WTC11 (cell line): ENCODE data around the gene TMTC2. TPM values are rescaled to one million over a fixed set of nuclear protein-coding genes. Genes with fewer than 3 reads are reported as not detected.

ENCODE experiments used
- ATAC-seq: fragments of 200-7000 bp; cut with Tn5 transposase; 2 replicates; pipeline ENCODE4 v1.10.0; 2021; ENCODE audit warnings: mild to moderate bottlenecking, moderate library complexity
- CTCF ChIA-PET: fragments of 300-600 bp; sonication (Branson Sonifier 250); formaldehyde crosslinking; loops from one replicate; lab custom pipeline; 2021; ENCODE audit warnings: antibody characterized with exemption; lab: Charles Lee
- POLR2A ChIA-PET: fragments of 350-600 bp; sonication (Branson Sonifier 250); formaldehyde crosslinking; loops from one replicate; lab custom pipeline; 2021; ENCODE audit warnings: antibody characterized with exemption; lab: Charles Lee
- DNase-seq: peaks from one replicate; pipeline ENCODE4 v3.0.0; 2021; ENCODE audit warnings: low spot score
- H3K27ac Mint-ChIP-seq: 2 replicates; pipeline ENCODE4 v1.8.0; 2021; ENCODE audit warnings: mixed read lengths
- H3K27me3 Mint-ChIP-seq: 2 replicates; pipeline ENCODE4 v1.8.0; 2021; ENCODE audit warnings: low read depth, mild to moderate bottlenecking, moderate library complexity, mixed read lengths
- H3K36me3 Mint-ChIP-seq: 2 replicates; pipeline ENCODE4 v1.8.0; 2021; ENCODE audit warnings: mixed read lengths
- H3K4me1 Mint-ChIP-seq: 2 replicates; pipeline ENCODE4 v1.8.0; 2022; ENCODE audit warnings: mixed read lengths
- H3K4me3 Mint-ChIP-seq: 2 replicates; pipeline ENCODE4 v1.8.0; 2021; ENCODE audit warnings: mild to moderate bottlenecking, moderate library complexity, mixed read lengths
- H3K9me3 Mint-ChIP-seq: 2 replicates; pipeline ENCODE4 v1.8.0; 2021; ENCODE audit warnings: mixed read lengths
- CREM ChIP-seq: sonication (generic); formaldehyde crosslinking; IDR thresholded peaks from 2 replicates; pipeline ENCODE4 v1.8.1; 2022; ENCODE audit warnings: mild to moderate bottlenecking, missing genetic modification reagents, moderate library complexity
- ELF4 ChIP-seq: sonication (generic); formaldehyde crosslinking; IDR thresholded peaks from 2 replicates; pipeline ENCODE4 v1.8.1; 2022; ENCODE audit warnings: low read depth, mild to moderate bottlenecking, moderate library complexity, missing genetic modification reagents
- GABPB1 ChIP-seq: sonication (generic); formaldehyde crosslinking; IDR thresholded peaks from 2 replicates; pipeline ENCODE4 v1.8.1; 2023; ENCODE audit warnings: mild to moderate bottlenecking, missing genetic modification reagents
- IRF2 ChIP-seq: sonication (generic); formaldehyde crosslinking; IDR thresholded peaks from 2 replicates; pipeline ENCODE4 v1.8.0; 2022; ENCODE audit warnings: low read depth, missing genetic modification reagents, borderline replicate concordance
- MXD4 ChIP-seq: fragments of 250-450 bp; sonication (Bioruptor Pico); IDR thresholded peaks from 2 replicates; pipeline ENCODE4 v1.8.0; 2021; ENCODE audit warnings: mild to moderate bottlenecking, moderate library complexity, borderline replicate concordance
- MYBL2 ChIP-seq: sonication (generic); formaldehyde crosslinking; IDR thresholded peaks from 2 replicates; pipeline ENCODE4 v1.8.1; 2023; ENCODE audit warnings: mild to moderate bottlenecking, moderate library complexity, missing genetic modification reagents
- NR2C2 ChIP-seq: sonication (generic); formaldehyde crosslinking; IDR thresholded peaks from 2 replicates; pipeline ENCODE4 v1.8.0; 2022; ENCODE audit warnings: mild to moderate bottlenecking, missing genetic modification reagents
- NR3C1 ChIP-seq: sonication (generic); formaldehyde crosslinking; conservative IDR thresholded peaks from 2 replicates; pipeline ENCODE4 v1.8.1; 2023; ENCODE audit warnings: low read depth, mild to moderate bottlenecking, missing genetic modification reagents
- OVOL2 ChIP-seq: fragments of 250-450 bp; sonication (Bioruptor Pico); IDR thresholded peaks from 2 replicates; pipeline ENCODE4 v1.9.0; 2021; ENCODE audit warnings: mild to moderate bottlenecking, borderline replicate concordance
- SP1 ChIP-seq: sonication (generic); formaldehyde crosslinking; conservative IDR thresholded peaks from 2 replicates; pipeline ENCODE4 v1.8.1; 2022; ENCODE audit warnings: missing genetic modification reagents
- TP53 ChIP-seq: sonication (generic); formaldehyde crosslinking; IDR thresholded peaks from 2 replicates; pipeline ENCODE4 v1.8.1; 2023; ENCODE audit warnings: mild to moderate bottlenecking, missing genetic modification reagents
- ZNF121 ChIP-seq: sonication (generic); formaldehyde crosslinking; IDR thresholded peaks from 2 replicates; pipeline ENCODE4 v1.8.0; 2023; ENCODE audit warnings: missing genetic modification reagents
- ZNF317 ChIP-seq: sonication (generic); formaldehyde crosslinking; IDR thresholded peaks from 2 replicates; pipeline ENCODE4 v1.8.1; 2023; ENCODE audit warnings: low read depth, mild to moderate bottlenecking, moderate library complexity, missing genetic modification reagents, borderline replicate concordance
- ZNF396 ChIP-seq: fragments of 250-450 bp; sonication (Bioruptor Pico); IDR thresholded peaks from 2 replicates; pipeline ENCODE4 v1.8.0; 2021; ENCODE audit warnings: mild to moderate bottlenecking, moderate library complexity, borderline replicate concordance
- ZNF416 ChIP-seq: fragments of 250-450 bp; sonication (Bioruptor Pico); IDR thresholded peaks from 2 replicates; pipeline ENCODE4 v1.9.0; 2021; ENCODE audit warnings: mild to moderate bottlenecking, inconsistent platforms
- total RNA-seq: library from RNA; stranded (reverse); gene quantifications from 3 replicates; pipeline ENCODE4 v1.2.3, GENCODE V29; 2021
- TF ChIP-seq, protein P1 (sequence below): sonication (generic); formaldehyde crosslinking; IDR thresholded peaks from 2 replicates; pipeline ENCODE4 v1.8.0; 2022; ENCODE audit warnings: mild to moderate bottlenecking, missing genetic modification reagents
- TF ChIP-seq, protein P2 (sequence below): fragments of 250-450 bp; sonication (Bioruptor Pico); IDR thresholded peaks from 2 replicates; pipeline ENCODE4 v1.9.0; 2021; ENCODE audit warnings: mild to moderate bottlenecking
- TF ChIP-seq, protein P3 (sequence below): fragments of 200-600 bp; IDR thresholded peaks from 2 replicates; pipeline ENCODE4 v1.8.0; 2022; ENCODE audit warnings: antibody characterized with exemption
- TF ChIP-seq, protein P4 (sequence below): sonication (generic); formaldehyde crosslinking; IDR thresholded peaks from 2 replicates; pipeline ENCODE4 v1.8.1; 2023; ENCODE audit warnings: mild to moderate bottlenecking, moderate library complexity, missing genetic modification reagents
- TF ChIP-seq, protein P5 (sequence below): sonication (generic); formaldehyde crosslinking; conservative IDR thresholded peaks from 2 replicates; pipeline ENCODE4 v1.8.1; 2022; ENCODE audit warnings: mild to moderate bottlenecking, missing genetic modification reagents
- TF ChIP-seq, protein P6 (sequence below): sonication (generic); formaldehyde crosslinking; IDR thresholded peaks from 2 replicates; pipeline ENCODE4 v1.8.1; 2023; ENCODE audit warnings: mild to moderate bottlenecking, missing genetic modification reagents, borderline replicate concordance
- TF ChIP-seq, protein P7 (sequence below): sonication (generic); formaldehyde crosslinking; IDR thresholded peaks from 2 replicates; pipeline ENCODE4 v1.8.0; 2023; ENCODE audit warnings: missing genetic modification reagents

The TMTC2 gene
- total RNA-seq, 1 experiment from 2014 or later: 6.4 TPM

DNA sequence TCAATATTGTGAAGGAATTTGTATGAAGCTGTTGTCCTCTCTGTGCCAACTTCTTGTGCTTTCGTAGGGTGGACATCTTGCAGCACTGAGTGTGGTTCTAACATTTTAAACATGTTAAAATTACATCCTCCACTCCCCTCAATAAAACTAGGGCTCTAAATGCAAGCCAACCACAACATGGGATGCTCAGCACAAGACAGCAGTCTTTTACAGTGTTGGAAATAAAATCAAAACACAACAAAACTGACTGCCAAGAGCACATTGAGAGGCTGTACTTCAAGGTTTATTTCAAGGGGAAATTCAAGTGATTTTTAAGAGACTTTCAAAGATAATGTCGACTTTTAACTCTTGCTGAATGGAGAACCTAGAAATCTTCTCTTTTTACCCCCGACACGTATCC is 396.9 kb downstream of the TMTC2 start (continued):
- no peak for TF ChIP-seq NR3C1 (CRISPR knock-in tag)
- no peak for TF ChIP-seq NR2C2 (CRISPR knock-in tag)
- no peak for TF ChIP-seq ZNF416
- TF ChIP-seq ZNF396 (CRISPR knock-in tag): no peak

DNA sequence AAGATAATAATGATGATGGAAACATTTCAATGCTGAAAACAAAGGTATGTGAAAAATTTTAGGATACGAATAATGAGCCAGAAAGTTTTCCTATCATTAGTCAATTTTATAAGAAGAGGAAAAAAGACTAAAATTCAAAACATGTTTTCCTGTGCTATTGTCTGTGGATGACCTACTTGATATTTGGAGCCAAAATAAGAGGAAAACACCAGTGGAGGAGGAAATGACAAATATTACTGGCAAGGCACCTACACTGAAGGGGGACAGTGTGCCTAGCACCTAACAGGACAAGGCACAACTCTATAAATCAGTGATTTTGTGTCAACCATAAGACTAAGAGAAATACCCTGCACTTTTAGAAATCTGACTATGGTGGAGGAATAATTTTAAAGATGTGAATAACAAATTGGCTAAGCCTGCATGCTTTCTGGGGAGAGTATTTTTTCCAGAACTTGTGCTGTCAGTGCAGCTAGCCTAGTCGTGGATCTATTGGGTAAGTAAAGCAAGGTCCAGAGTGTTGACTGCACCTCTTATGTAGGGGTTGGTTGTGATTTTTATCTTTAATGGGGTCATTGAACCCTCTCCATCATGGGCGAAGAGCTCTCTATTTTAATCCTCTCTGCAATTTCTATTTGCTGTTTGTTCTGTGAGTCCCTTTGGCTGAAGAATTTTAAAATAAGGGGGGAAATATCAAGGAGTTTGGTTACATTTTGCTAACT is 398.0 kb downstream of the TMTC2 start:
- ATAC-seq: no peak
- ChIA-PET CTCF (no interaction called here), POLR2A (no interaction called here)
- DNase-seq: no peak
- Mint-ChIP-seq H3K27ac (no peak overlapping the region; the same call in 1 of the 2 replicates), H3K9me3 (peaks cover 12% of the 10 kb centered on the region), H3K36me3 (0 out of 2 replicates have a peak, but pooled peaks cover 6% of the 10 kb centered on the region), H3K27me3 (no peaks in the 10 kb centered on the region), H3K4me3 (no peak overlapping the region), H3K4me1 (peaks cover 12% of the 10 kb centered on the region)
- TF ChIP-seq IRF2 (CRISPR knock-in tag) (no peak), GABPB1 (no peak), NR3C1 (CRISPR knock-in tag) (no peak), ELF4 (CRISPR knock-in tag) (no peak)
- TF ChIP-seq, protein P1, sequence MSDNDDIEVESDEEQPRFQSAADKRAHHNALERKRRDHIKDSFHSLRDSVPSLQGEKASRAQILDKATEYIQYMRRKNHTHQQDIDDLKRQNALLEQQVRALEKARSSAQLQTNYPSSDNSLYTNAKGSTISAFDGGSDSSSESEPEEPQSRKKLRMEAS (CRISPR knock-in tag): no peak
- TF ChIP-seq, protein P2, sequence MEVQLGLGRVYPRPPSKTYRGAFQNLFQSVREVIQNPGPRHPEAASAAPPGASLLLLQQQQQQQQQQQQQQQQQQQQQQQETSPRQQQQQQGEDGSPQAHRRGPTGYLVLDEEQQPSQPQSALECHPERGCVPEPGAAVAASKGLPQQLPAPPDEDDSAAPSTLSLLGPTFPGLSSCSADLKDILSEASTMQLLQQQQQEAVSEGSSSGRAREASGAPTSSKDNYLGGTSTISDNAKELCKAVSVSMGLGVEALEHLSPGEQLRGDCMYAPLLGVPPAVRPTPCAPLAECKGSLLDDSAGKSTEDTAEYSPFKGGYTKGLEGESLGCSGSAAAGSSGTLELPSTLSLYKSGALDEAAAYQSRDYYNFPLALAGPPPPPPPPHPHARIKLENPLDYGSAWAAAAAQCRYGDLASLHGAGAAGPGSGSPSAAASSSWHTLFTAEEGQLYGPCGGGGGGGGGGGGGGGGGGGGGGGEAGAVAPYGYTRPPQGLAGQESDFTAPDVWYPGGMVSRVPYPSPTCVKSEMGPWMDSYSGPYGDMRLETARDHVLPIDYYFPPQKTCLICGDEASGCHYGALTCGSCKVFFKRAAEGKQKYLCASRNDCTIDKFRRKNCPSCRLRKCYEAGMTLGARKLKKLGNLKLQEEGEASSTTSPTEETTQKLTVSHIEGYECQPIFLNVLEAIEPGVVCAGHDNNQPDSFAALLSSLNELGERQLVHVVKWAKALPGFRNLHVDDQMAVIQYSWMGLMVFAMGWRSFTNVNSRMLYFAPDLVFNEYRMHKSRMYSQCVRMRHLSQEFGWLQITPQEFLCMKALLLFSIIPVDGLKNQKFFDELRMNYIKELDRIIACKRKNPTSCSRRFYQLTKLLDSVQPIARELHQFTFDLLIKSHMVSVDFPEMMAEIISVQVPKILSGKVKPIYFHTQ: no peak

DNA sequence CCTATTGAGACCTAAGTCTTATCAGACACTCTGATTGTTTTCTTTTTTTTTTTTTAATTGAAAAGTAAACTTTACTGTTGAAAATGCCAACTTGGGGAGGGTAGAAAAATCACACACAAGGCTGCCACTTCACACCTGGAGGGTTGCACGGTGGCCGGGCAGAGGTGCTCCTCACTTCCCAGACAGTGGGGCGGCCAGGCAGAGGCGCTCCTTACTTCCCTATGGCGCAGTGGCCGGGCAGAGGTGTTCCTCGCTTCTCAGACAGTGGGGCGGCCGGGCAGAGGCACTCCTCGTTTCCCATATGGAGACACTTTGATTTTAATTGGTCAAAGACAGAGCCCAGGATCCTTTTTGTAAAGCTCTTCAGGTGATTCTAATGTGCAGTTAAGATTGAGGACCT is 399.3 kb downstream of the TMTC2 start:
- no peak overlapping the region for H3K27ac Mint-ChIP-seq
- DNase-seq: no peak
- H3K27me3 Mint-ChIP-seq: no peaks in the 10 kb centered on the region
- ChIA-PET POLR2A (no interaction called here), CTCF (no interaction called here)
- no peak overlapping the region for H3K4me3 Mint-ChIP-seq
- H3K9me3 Mint-ChIP-seq: peaks cover 12% of the 10 kb centered on the region
- H3K4me1 Mint-ChIP-seq: peaks cover 19% of the 10 kb centered on the region
- 0 out of 2 replicates have a peak, but pooled peaks cover 6% of the 10 kb centered on the region for H3K36me3 Mint-ChIP-seq
- ATAC-seq: no peak
- TF ChIP-seq MYBL2 (CRISPR knock-in tag) (no peak), TP53 (CRISPR knock-in tag) (no peak), CREM (CRISPR knock-in tag) (no peak), ZNF317 (no peak), SP1 (CRISPR knock-in tag) (no peak), IRF2 (CRISPR knock-in tag) (no peak), OVOL2 (CRISPR knock-in tag) (no peak), ZNF121 (CRISPR knock-in tag) (no peak), MXD4 (CRISPR knock-in tag) (no peak)
- TF ChIP-seq, protein P3, sequence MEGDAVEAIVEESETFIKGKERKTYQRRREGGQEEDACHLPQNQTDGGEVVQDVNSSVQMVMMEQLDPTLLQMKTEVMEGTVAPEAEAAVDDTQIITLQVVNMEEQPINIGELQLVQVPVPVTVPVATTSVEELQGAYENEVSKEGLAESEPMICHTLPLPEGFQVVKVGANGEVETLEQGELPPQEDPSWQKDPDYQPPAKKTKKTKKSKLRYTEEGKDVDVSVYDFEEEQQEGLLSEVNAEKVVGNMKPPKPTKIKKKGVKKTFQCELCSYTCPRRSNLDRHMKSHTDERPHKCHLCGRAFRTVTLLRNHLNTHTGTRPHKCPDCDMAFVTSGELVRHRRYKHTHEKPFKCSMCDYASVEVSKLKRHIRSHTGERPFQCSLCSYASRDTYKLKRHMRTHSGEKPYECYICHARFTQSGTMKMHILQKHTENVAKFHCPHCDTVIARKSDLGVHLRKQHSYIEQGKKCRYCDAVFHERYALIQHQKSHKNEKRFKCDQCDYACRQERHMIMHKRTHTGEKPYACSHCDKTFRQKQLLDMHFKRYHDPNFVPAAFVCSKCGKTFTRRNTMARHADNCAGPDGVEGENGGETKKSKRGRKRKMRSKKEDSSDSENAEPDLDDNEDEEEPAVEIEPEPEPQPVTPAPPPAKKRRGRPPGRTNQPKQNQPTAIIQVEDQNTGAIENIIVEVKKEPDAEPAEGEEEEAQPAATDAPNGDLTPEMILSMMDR: no peak
- TF ChIP-seq, protein P4, sequence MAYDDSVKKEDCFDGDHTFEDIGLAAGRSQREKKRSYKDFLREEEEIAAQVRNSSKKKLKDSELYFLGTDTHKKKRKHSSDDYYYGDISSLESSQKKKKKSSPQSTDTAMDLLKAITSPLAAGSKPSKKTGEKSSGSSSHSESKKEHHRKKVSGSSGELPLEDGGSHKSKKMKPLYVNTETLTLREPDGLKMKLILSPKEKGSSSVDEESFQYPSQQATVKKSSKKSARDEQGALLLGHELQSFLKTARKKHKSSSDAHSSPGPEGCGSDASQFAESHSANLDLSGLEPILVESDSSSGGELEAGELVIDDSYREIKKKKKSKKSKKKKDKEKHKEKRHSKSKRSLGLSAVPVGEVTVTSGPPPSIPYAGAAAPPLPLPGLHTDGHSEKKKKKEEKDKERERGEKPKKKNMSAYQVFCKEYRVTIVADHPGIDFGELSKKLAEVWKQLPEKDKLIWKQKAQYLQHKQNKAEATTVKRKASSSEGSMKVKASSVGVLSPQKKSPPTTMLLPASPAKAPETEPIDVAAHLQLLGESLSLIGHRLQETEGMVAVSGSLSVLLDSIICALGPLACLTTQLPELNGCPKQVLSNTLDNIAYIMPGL (CRISPR knock-in tag): no peak
- TF ChIP-seq, protein P5, sequence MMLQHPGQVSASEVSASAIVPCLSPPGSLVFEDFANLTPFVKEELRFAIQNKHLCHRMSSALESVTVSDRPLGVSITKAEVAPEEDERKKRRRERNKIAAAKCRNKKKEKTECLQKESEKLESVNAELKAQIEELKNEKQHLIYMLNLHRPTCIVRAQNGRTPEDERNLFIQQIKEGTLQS (CRISPR knock-in tag): no peak
- TF ChIP-seq, protein P6, sequence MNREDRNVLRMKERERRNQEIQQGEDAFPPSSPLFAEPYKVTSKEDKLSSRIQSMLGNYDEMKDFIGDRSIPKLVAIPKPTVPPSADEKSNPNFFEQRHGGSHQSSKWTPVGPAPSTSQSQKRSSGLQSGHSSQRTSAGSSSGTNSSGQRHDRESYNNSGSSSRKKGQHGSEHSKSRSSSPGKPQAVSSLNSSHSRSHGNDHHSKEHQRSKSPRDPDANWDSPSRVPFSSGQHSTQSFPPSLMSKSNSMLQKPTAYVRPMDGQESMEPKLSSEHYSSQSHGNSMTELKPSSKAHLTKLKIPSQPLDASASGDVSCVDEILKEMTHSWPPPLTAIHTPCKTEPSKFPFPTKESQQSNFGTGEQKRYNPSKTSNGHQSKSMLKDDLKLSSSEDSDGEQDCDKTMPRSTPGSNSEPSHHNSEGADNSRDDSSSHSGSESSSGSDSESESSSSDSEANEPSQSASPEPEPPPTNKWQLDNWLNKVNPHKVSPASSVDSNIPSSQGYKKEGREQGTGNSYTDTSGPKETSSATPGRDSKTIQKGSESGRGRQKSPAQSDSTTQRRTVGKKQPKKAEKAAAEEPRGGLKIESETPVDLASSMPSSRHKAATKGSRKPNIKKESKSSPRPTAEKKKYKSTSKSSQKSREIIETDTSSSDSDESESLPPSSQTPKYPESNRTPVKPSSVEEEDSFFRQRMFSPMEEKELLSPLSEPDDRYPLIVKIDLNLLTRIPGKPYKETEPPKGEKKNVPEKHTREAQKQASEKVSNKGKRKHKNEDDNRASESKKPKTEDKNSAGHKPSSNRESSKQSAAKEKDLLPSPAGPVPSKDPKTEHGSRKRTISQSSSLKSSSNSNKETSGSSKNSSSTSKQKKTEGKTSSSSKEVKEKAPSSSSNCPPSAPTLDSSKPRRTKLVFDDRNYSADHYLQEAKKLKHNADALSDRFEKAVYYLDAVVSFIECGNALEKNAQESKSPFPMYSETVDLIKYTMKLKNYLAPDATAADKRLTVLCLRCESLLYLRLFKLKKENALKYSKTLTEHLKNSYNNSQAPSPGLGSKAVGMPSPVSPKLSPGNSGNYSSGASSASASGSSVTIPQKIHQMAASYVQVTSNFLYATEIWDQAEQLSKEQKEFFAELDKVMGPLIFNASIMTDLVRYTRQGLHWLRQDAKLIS: no peak
- TF ChIP-seq, protein P7, sequence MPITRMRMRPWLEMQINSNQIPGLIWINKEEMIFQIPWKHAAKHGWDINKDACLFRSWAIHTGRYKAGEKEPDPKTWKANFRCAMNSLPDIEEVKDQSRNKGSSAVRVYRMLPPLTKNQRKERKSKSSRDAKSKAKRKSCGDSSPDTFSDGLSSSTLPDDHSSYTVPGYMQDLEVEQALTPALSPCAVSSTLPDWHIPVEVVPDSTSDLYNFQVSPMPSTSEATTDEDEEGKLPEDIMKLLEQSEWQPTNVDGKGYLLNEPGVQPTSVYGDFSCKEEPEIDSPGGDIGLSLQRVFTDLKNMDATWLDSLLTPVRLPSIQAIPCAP (CRISPR knock-in tag): no peak
